PC-3 (cell line): ENCODE data around the gene FAXC. TPM values are rescaled to one million over a fixed set of nuclear protein-coding genes. Genes with fewer than 3 reads are reported as not detected.

Experiments
- ATAC-seq: fragments of 200-7000 bp; cut with Tn5 transposase; 2 replicates; pipeline ENCODE4 v1.9.1; 2020; ENCODE audit warnings: mild to moderate bottlenecking, moderate library complexity
- BruUV-seq: library from RNA; stranded (reverse); fragments of 400-500 nt; replicated peaks from 2 replicates; lab custom pipeline; 2021; lab: Mats Ljungman, UMichigan
- CTCF ChIA-PET: fragments of 300-600 bp; sonication (Branson Sonifier 250); formaldehyde crosslinking; loops from one replicate; lab custom pipeline; 2022; ENCODE audit warnings: antibody characterized with exemption; lab: Charles Lee
- POLR2A ChIA-PET: fragments of 300-600 bp; sonication (Branson Sonifier 250); formaldehyde crosslinking; loops from one replicate; lab custom pipeline; 2022; ENCODE audit warnings: antibody characterized with exemption; ENCODE audit not compliant: unreplicated experiment; lab: Charles Lee
- DNase-seq: peaks from one replicate; pipeline ENCODE4 v3.0.0-alpha.2; 2015
- H2AFZ ChIP-seq: fragments of 300-600 bp; sonication (generic); 2 replicates; pipeline ENCODE4 v1.6.0; 2016; ENCODE audit warnings: antibody characterized with exemption, low read length
- H3F3A ChIP-seq: fragments of 300-600 bp; sonication (generic); one replicate; pipeline ENCODE4 v1.6.0; 2017; ENCODE audit warnings: antibody characterized with exemption, low read length, control low read depth, mild to moderate bottlenecking; ENCODE audit not compliant: unreplicated experiment
- H3K27ac ChIP-seq: fragments of 300-600 bp; sonication (generic); 2 replicates; pipeline ENCODE4 v1.5.1; 2016; ENCODE audit warnings: mild to moderate bottlenecking, low read length
- H3K27me3 ChIP-seq: fragments of 300-600 bp; sonication (generic); 2 replicates; pipeline ENCODE4 v1.6.1; 2016; ENCODE audit warnings: low read length, mixed read lengths
- H3K36me3 ChIP-seq: fragments of 300-600 bp; sonication (generic); 2 replicates; pipeline ENCODE4 v1.6.1; 2016; ENCODE audit warnings: low read depth, mixed run types, low read length, mixed read lengths
- H3K4me1 ChIP-seq: fragments of 300-600 bp; sonication (generic); 2 replicates; pipeline ENCODE4 v1.5.1; 2016; ENCODE audit warnings: low read length; ENCODE audit not compliant: insufficient read depth
- H3K4me2 ChIP-seq: fragments of 300-600 bp; sonication (generic); 2 replicates; pipeline ENCODE4 v1.6.0; 2016; ENCODE audit warnings: low read length
- H3K4me3 ChIP-seq: fragments of 300-600 bp; sonication (generic); 2 replicates; pipeline ENCODE4 v1.5.1; 2016; ENCODE audit warnings: mild to moderate bottlenecking, low read length, mixed read lengths
- H3K79me2 ChIP-seq: fragments of 300-600 bp; sonication (generic); 2 replicates; pipeline ENCODE4 v1.6.1; 2017; ENCODE audit warnings: low read length, mixed read lengths
- H3K9ac ChIP-seq: fragments of 300-600 bp; sonication (generic); 2 replicates; pipeline ENCODE4 v1.6.0; 2016; ENCODE audit warnings: mild to moderate bottlenecking, low read length
- H3K9me2 ChIP-seq: fragments of 300-600 bp; sonication (generic); replicated peaks from 2 replicates; pipeline ENCODE4 v1.6.1; 2016; ENCODE audit warnings: mixed run types, low read length, mixed read lengths
- H3K9me3 ChIP-seq: fragments of 300-600 bp; sonication (generic); 2 replicates; pipeline ENCODE4 v1.6.1; 2016; ENCODE audit warnings: low read length, mixed read lengths
- H4K20me1 ChIP-seq: fragments of 300-600 bp; sonication (generic); 2 replicates; pipeline ENCODE4 v1.6.1; 2016; ENCODE audit warnings: low read length, mixed read lengths
- CTCF ChIP-seq: fragments of 300-600 bp; sonication (generic); conservative IDR thresholded peaks from 2 replicates; pipeline ENCODE4 v1.5.1; 2017; ENCODE audit warnings: antibody characterized with exemption, low read depth, mild to moderate bottlenecking, low read length
- EZH2 ChIP-seq: fragments of 300-600 bp; sonication (generic); IDR thresholded peaks from one replicate; pipeline ENCODE4 v1.6.1; 2017; ENCODE audit warnings: antibody characterized with exemption, mild to moderate bottlenecking, low read length; ENCODE audit not compliant: unreplicated experiment
- EZH2phosphoT487 ChIP-seq: fragments of 300-600 bp; sonication (generic); IDR thresholded peaks from 2 replicates; pipeline ENCODE4 v1.6.1; 2018; ENCODE audit warnings: mild to moderate bottlenecking, antibody characterized with exemption, low read length, borderline replicate concordance
- intact Hi-C: fragments of 100-400 bp; cut with micrococcal nuclease; formaldehyde crosslinking; loops from 2 replicates; pipeline ENCODE4 v1.9.0; 2023
- total RNA-seq: library from RNA; depleted of rRNA; stranded (reverse); fragments of >200 nt; gene quantifications from 2 replicates; pipeline ENCODE4 v1.2.3, GENCODE V29; 2014

Gene FAXC
- total RNA-seq, 1 experiment from 2014 or later = 3.9 TPM

GRCh38 chr6:99369533-99369932 lies 20.1 kb upstream of the FAXC start:
- Histone ChIP-seq H3K9me2 (no peaks in the 10 kb centered on the region), H3K79me2 (no peaks in the 10 kb centered on the region), H2AFZ (no peak overlapping the region), H3K36me3 (no peaks in the 10 kb centered on the region), H3K27ac (no peak overlapping the region), H4K20me1 (no peaks in the 10 kb centered on the region), H3K4me2 (no peak overlapping the region), H3K4me1 (no peaks in the 10 kb centered on the region), H3K4me3 (no peak overlapping the region), H3K9me3 (no peaks in the 10 kb centered on the region), H3K27me3 (no peaks in the 10 kb centered on the region), H3K9ac (no peak overlapping the region), H3F3A (no peaks in the 10 kb centered on the region)
- ChIA-PET POLR2A (no interaction called here), CTCF (interaction anchor here (0.6 kb wide), 1 partner anchor 18 kb away, joined by 3 read pairs; no protein-coding TSS in a partner anchor)
- TF ChIP-seq EZH2phosphoT487 (no peak), EZH2 (no peak), CTCF (no peak)
- ATAC-seq (no peak), DNase-seq (no peak)
- intact Hi-C loops = no loop called here
- BruUV-seq = no TSS peak

- H3K4me3 ChIP-seq = no peak overlapping the region
- no peaks in the 10 kb centered on the region for H3F3A ChIP-seq
- ATAC-seq = no peak
- BruUV-seq = no TSS peak
- no peak overlapping the region for H3K9ac ChIP-seq
- H3K9me3 ChIP-seq = no peaks in the 10 kb centered on the region
- ChIA-PET POLR2A (no interaction called here), CTCF (no interaction called here)
- H3K4me1 ChIP-seq = no peaks in the 10 kb centered on the region
- H3K27me3 ChIP-seq = no peaks in the 10 kb centered on the region
- no peak overlapping the region for H3K27ac ChIP-seq
- H3K36me3 ChIP-seq = no peaks in the 10 kb centered on the region
- no peaks in the 10 kb centered on the region for H4K20me1 ChIP-seq
- H2AFZ ChIP-seq = no peak overlapping the region
- no peak for DNase-seq
- no peak overlapping the region for H3K4me2 ChIP-seq
- H3K79me2 ChIP-seq = no peaks in the 10 kb centered on the region
- intact Hi-C loops = no loop called here
- no peaks in the 10 kb centered on the region for H3K9me2 ChIP-seq
- no peak for TF ChIP-seq CTCF
These were observed 17.4 kb upstream of the FAXC start for GRCh38 chr6:99366852-99367251.

- no peak overlapping the region for H3K9ac ChIP-seq
These were observed 14.6 kb upstream of the FAXC start for GRCh38 chr6:99364026-99364425.

More at GRCh38 chr6:99364026-99364425, 14.6 kb upstream of the FAXC start:
- H3K36me3 ChIP-seq = no peaks in the 10 kb centered on the region
- no peak for DNase-seq
- H3K4me3 ChIP-seq = no peak overlapping the region
- H3K9me3 ChIP-seq = no peaks in the 10 kb centered on the region
- TF ChIP-seq EZH2 (no peak), EZH2phosphoT487 (no peak), CTCF (no peak)
- no peaks in the 10 kb centered on the region for H3F3A ChIP-seq
- POLR2A ChIA-PET = no interaction called here
- H3K4me2 ChIP-seq = no peak overlapping the region
- intact Hi-C loops = no loop called here
- CTCF ChIA-PET = no interaction called here
- H3K27ac ChIP-seq = no peak overlapping the region
- no peak for ATAC-seq
- H2AFZ ChIP-seq = no peak overlapping the region
- BruUV-seq = no TSS peak
- H3K79me2 ChIP-seq = no peaks in the 10 kb centered on the region
- no peaks in the 10 kb centered on the region for H4K20me1 ChIP-seq
- H3K27me3 ChIP-seq = no peaks in the 10 kb centered on the region
- no peaks in the 10 kb centered on the region for H3K9me2 ChIP-seq
- H3K4me1 ChIP-seq = no peaks in the 10 kb centered on the region
